Measurements from ENCODE around the gene HLCS.

HLCS gene

GRCh38 chr21:36713746-36714145 is 252.7 kb downstream of the HLCS start:
- DNase-seq, result no peak

GRCh38 chr21:36710729-36711048 is 255.8 kb downstream of the HLCS start:
- no peak for DNase-seq

- no peak for DNase-seq
These were observed 256.4 kb downstream of the HLCS start for GRCh38 chr21:36709868-36710728.

- DNase-seq, result no peak
These were observed 257.2 kb downstream of the HLCS start for GRCh38 chr21:36709030-36709867.

- DNase-seq, result no peak
These were observed 258.0 kb downstream of the HLCS start for GRCh38 chr21:36708286-36709029.

GRCh38 chr21:36707763-36708285 is 258.6 kb downstream of the HLCS start:
- no peak for DNase-seq

GRCh38 chr21:36706951-36707762 is 259.3 kb downstream of the HLCS start:
- no peak for DNase-seq

GRCh38 chr21:36706482-36706852 is 260.0 kb downstream of the HLCS start:
- DNase-seq, result no peak

- DNase-seq, result no peak
These were observed 260.6 kb downstream of the HLCS start for GRCh38 chr21:36705679-36706481.

- no peak for DNase-seq
These were observed 261.4 kb downstream of the HLCS start for GRCh38 chr21:36704958-36705678.

- DNase-seq, result no peak
These were observed 262.1 kb downstream of the HLCS start for GRCh38 chr21:36704281-36704957.

- no peak for DNase-seq
These were observed 262.7 kb downstream of the HLCS start for GRCh38 chr21:36703626-36704280.

- no peak for DNase-seq
These were observed 263.3 kb downstream of the HLCS start for GRCh38 chr21:36703123-36703522.

GRCh38 chr21:36702622-36702968 is 263.9 kb downstream of the HLCS start:
- DNase-seq, result no peak

GRCh38 chr21:36701756-36702621 is 264.5 kb downstream of the HLCS start:
- DNase-seq, result no peak

GRCh38 chr21:36700971-36701755 is 265.3 kb downstream of the HLCS start:
- no peak for DNase-seq
